ENCODE measurements around the gene ACVR1C. TPM values are rescaled to one million over a fixed set of nuclear protein-coding genes. Genes with fewer than 3 reads are reported as not detected.

Gene ACVR1C
- total RNA-seq, 6 donors from 2014 or later: under 0.01 to 2.6 (median 0.54) TPM; not detected in 1

DNA sequence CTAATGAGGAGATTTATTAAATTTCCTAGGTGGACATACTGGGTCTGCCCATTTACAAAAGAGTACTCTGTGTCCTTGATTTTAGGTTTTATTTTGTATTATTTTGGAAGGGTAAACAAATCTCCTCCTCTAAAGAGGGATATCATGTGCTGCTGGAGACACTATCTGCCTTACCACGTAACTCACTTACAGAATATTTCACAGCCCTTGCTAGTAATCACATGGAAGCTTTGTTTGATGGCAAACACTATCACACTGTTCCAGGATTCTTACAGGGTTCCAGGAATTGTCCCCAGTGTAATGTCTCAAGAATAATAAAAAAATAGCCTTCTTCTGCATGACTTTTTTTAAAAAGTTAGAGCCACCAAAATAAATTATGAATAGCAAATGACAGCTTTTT lies 29.2 kb upstream of the ACVR1C start:
- WGBS, 2 donors: 79 to 100% methylated on average over 1 of the region's 1 CpG
- no peaks in the 10 kb centered on the region for H3K4me1 ChIP-seq
- TF ChIP-seq POLR2A (IDR thresholded peaks at IDR 0.05) (no peak), EP300 (IDR thresholded peaks at IDR 0.05) (no peak), POLR2AphosphoS5 (IDR thresholded peaks at IDR 0.05) (no peak)
- TF ChIP-seq, protein P1, sequence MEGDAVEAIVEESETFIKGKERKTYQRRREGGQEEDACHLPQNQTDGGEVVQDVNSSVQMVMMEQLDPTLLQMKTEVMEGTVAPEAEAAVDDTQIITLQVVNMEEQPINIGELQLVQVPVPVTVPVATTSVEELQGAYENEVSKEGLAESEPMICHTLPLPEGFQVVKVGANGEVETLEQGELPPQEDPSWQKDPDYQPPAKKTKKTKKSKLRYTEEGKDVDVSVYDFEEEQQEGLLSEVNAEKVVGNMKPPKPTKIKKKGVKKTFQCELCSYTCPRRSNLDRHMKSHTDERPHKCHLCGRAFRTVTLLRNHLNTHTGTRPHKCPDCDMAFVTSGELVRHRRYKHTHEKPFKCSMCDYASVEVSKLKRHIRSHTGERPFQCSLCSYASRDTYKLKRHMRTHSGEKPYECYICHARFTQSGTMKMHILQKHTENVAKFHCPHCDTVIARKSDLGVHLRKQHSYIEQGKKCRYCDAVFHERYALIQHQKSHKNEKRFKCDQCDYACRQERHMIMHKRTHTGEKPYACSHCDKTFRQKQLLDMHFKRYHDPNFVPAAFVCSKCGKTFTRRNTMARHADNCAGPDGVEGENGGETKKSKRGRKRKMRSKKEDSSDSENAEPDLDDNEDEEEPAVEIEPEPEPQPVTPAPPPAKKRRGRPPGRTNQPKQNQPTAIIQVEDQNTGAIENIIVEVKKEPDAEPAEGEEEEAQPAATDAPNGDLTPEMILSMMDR (IDR thresholded peaks at IDR 0.05): no peak
- no peak overlapping the region for H3K27ac ChIP-seq
- H3K4me3 ChIP-seq: no peak overlapping the region
- no peak for ATAC-seq (ENCODE audit: low FRiP score in 2 of 2)
- H3K27me3 ChIP-seq: no peaks in the 10 kb centered on the region
- no peaks in the 10 kb centered on the region for H3K9me3 ChIP-seq
- DNase-seq: no peak
- no peaks in the 10 kb centered on the region for H3K36me3 ChIP-seq

- Histone ChIP-seq H3K4me3 (no peak overlapping the region), H3K9me3 (no peaks in the 10 kb centered on the region), H3K4me1 (no peaks in the 10 kb centered on the region), H3K27ac (no peak overlapping the region), H3K27me3 (no peaks in the 10 kb centered on the region), H3K36me3 (no peaks in the 10 kb centered on the region)
- no peak for ATAC-seq (ENCODE audit: low FRiP score in 2 of 2)
- WGBS, 2 donors: 87% methylated on average over 4 of the region's 4 CpGs
- DNase-seq: no peak
- TF ChIP-seq, protein P1 (IDR thresholded peaks at IDR 0.05): no peak
- no peak for TF ChIP-seq POLR2A (IDR thresholded peaks at IDR 0.05)
- TF ChIP-seq EP300 (IDR thresholded peaks at IDR 0.05): no peak
- TF ChIP-seq POLR2AphosphoS5 (IDR thresholded peaks at IDR 0.05): no peak
These were observed 28.4 kb upstream of the ACVR1C start for GRCh38 chr2:157657101-157657500.

DNA sequence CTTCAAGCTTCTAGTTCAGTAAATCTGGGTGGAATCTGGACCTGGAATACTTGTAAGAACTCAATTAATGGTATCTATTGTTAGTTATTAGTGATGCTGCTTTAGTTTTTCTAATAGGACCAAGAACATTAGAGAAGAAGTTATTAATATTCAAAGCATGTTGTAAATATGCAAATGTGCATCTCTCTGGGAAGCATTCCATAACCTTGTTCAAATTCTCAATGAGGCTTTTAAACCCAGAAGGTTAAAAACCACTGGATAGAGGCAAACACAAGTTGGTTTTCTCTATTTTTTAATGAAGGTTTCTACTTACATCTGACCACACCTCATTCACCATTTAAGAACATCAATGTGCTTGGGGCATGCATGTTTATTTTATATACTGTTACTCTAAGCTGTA lies 16.1 kb upstream of the ACVR1C start:
- no peak overlapping the region for H3K27ac ChIP-seq
- no peaks in the 10 kb centered on the region for H3K9me3 ChIP-seq
- no peak for TF ChIP-seq EP300 (IDR thresholded peaks at IDR 0.05)
- TF ChIP-seq POLR2AphosphoS5 (IDR thresholded peaks at IDR 0.05): no peak
- TF ChIP-seq POLR2A (IDR thresholded peaks at IDR 0.05): no peak
- TF ChIP-seq, protein P1 (IDR thresholded peaks at IDR 0.05): no peak
- no peaks in the 10 kb centered on the region for H3K27me3 ChIP-seq
- no peak for ATAC-seq (ENCODE audit: low FRiP score in 2 of 2)
- no peaks in the 10 kb centered on the region for H3K36me3 ChIP-seq
- no peak for DNase-seq
- no peak overlapping the region for H3K4me3 ChIP-seq
- no peaks in the 10 kb centered on the region for H3K4me1 ChIP-seq

GRCh38 chr2:157631861-157632260 lies 3.2 kb upstream of the ACVR1C start:
- peaks cover 0 to 6% (median 0%) of the 10 kb centered on the region in 4 donors for H3K27me3 ChIP-seq
- no peaks in the 10 kb centered on the region for H3K36me3 ChIP-seq
- TF ChIP-seq POLR2A (IDR thresholded peaks at IDR 0.05) (no peak), POLR2AphosphoS5 (IDR thresholded peaks at IDR 0.05) (no peak), EP300 (IDR thresholded peaks at IDR 0.05) (no peak)
- TF ChIP-seq, protein P1 (IDR thresholded peaks at IDR 0.05): no peak
- H3K27ac ChIP-seq: no peak overlapping the region
- 73 to 83% methylated on average over 2 of the region's 2 CpGs for WGBS, 2 donors
- ATAC-seq (ENCODE audit: low FRiP score in 2 of 2) (no peak), DNase-seq (no peak)
- H3K9me3 ChIP-seq: no peaks in the 10 kb centered on the region
- H3K4me3 ChIP-seq: no peak overlapping the region
- H3K4me1 ChIP-seq: peaks cover 10 to 20% (median 14%) of the 10 kb centered on the region in 4 donors
